Upper lobe of left lung (tissue), 6 donors: Measurements from ENCODE around the gene TMEM222. TPM values are rescaled to one million over a fixed set of nuclear protein-coding genes. Genes with fewer than 3 reads are reported as not detected.
A peak's percentile ranks its signal among the peaks of the same experiment; 100 is the strongest.

Experiments used
- ATAC-seq, 2 donors: fragments of 200-7000 bp; cut with Tn5 transposase; one replicate each; pipeline ENCODE4 v1.9.1; 2022; ENCODE audit warnings: mild to moderate bottlenecking in 2 of 2, moderate library complexity in 2 of 2; ENCODE audit not compliant: low FRiP score in 2 of 2
- DNase-seq, 2 donors: peaks; one replicate each; pipeline ENCODE4 v3.0.0-alpha.2; 2019 to 2020
- H3K27ac ChIP-seq, 4 donors: fragments of 200-600 bp; sonication (generic); one replicate each; pipeline ENCODE4 v1.5.1; 2016 to 2019
- H3K27me3 ChIP-seq, 4 donors: fragments of 200-600 bp; sonication (generic); one replicate each; pipeline ENCODE4 v1.5.1; 2017 to 2019
- H3K36me3 ChIP-seq, 4 donors: fragments of 200-600 bp; sonication (generic); one replicate each; pipeline ENCODE4 v1.5.1; 2016 to 2019
- H3K4me1 ChIP-seq, 4 donors: fragments of 200-600 bp; sonication (generic); one replicate each; pipeline ENCODE4 v1.5.1; 2018 to 2019
- H3K4me3 ChIP-seq, 4 donors: fragments of 200-600 bp; sonication (generic); one replicate each; pipeline ENCODE4 v1.5.1; 2017 to 2019; ENCODE audit warnings: mild to moderate bottlenecking in 2 of 4, moderate library complexity in 1 of 4
- H3K9me3 ChIP-seq, 4 donors: fragments of 200-600 bp; sonication (generic); one replicate each; pipeline ENCODE4 v1.5.1; 2018 to 2019
- EP300 ChIP-seq, 4 donors: sonication (generic); formaldehyde crosslinking; IDR thresholded peaks; one replicate each; pipeline ENCODE4 v1.5.1; 2017; ENCODE audit warnings: antibody characterized with exemption in 4 of 4, control low read depth in 2 of 4
- POLR2A ChIP-seq, 4 donors: fragments of 450-650 bp; IDR thresholded peaks; one replicate each; pipeline ENCODE4 v1.5.1; 2016 to 2017; ENCODE audit warnings: antibody characterized with exemption in 4 of 4, mild to moderate bottlenecking in 2 of 4
- POLR2AphosphoS5 ChIP-seq, 2 donors: sonication (generic); formaldehyde crosslinking; IDR thresholded peaks; one replicate each; pipeline ENCODE4 v1.5.1; 2017; ENCODE audit warnings: antibody characterized with exemption in 2 of 2
- WGBS, 2 donors: methylation state at CpG; one replicate each; pipeline ENCODE4 v1.1.5; 2017 to 2018; 5-methylcytosine and 5-hydroxymethylcytosine counted together
- total RNA-seq, 6 donors: library from RNA; depleted of rRNA in 4 of 6; stranded (reverse); fragments of >200 nt in 4 of 6; gene quantifications; one replicate each; pipeline versions ENCODE4 v1.1.0 to v1.2.1, GENCODE V29; 2016 to 2021
- TF ChIP-seq, protein P1 (sequence below), 6 experiments: fragments of 450-650 bp in 4 of 6; fragments of 200-600 bp in 2 of 6; sonication (generic) in 2 of 6; IDR thresholded peaks; one replicate each; pipeline ENCODE4 v1.5.1; 2016 to 2019; ENCODE audit warnings: antibody characterized with exemption in 6 of 6
- donor health status: DM: no; HTN: no; CAD: no; lungs with moderate emphysema.
- donor health status: DM: no; HTN: yes; CAD: no; lungs with severe emphysema.

The TMEM222 gene
- total RNA-seq, 6 donors from 2014 or later: 11.5 to 43.9 (median 30.1) TPM

- TF ChIP-seq, protein P1, sequence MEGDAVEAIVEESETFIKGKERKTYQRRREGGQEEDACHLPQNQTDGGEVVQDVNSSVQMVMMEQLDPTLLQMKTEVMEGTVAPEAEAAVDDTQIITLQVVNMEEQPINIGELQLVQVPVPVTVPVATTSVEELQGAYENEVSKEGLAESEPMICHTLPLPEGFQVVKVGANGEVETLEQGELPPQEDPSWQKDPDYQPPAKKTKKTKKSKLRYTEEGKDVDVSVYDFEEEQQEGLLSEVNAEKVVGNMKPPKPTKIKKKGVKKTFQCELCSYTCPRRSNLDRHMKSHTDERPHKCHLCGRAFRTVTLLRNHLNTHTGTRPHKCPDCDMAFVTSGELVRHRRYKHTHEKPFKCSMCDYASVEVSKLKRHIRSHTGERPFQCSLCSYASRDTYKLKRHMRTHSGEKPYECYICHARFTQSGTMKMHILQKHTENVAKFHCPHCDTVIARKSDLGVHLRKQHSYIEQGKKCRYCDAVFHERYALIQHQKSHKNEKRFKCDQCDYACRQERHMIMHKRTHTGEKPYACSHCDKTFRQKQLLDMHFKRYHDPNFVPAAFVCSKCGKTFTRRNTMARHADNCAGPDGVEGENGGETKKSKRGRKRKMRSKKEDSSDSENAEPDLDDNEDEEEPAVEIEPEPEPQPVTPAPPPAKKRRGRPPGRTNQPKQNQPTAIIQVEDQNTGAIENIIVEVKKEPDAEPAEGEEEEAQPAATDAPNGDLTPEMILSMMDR (IDR thresholded peaks at IDR 0.05): no peak
- peak in 1 of 4 donors; percentile 43 for TF ChIP-seq POLR2A (IDR thresholded peaks at IDR 0.05)
- TF ChIP-seq EP300 (IDR thresholded peaks at IDR 0.05): peak in 2 of 4 donors; percentile 5 to 25
- TF ChIP-seq POLR2AphosphoS5 (IDR thresholded peaks at IDR 0.05): peak; percentile 29 to 70
- H3K9me3 ChIP-seq: no peaks in the 10 kb centered on the region
- peak within 1 kb of the TSS; percentile 64 to 98 (median 84) for H3K27ac ChIP-seq
- peaks cover 0 to 20% (median 0%) of the 10 kb centered on the region in 4 donors for H3K36me3 ChIP-seq
- WGBS, 2 donors: 52 to 65% methylated on average over 3 to 4 of the region's 4 CpGs
- no peak for ATAC-seq
- DNase-seq: no peak
- peak within 1 kb of the TSS; percentile 32 to 56 (median 38) for H3K4me3 ChIP-seq
- no peaks in the 10 kb centered on the region for H3K27me3 ChIP-seq
- H3K4me1 ChIP-seq: peaks cover 3 to 20% (median 12%) of the 10 kb centered on the region in 4 donors
Observed at GRCh38 chr1:27374362-27375086, 52.6 kb downstream of the TMEM222 start, which contains the start of gene FCN3. TSS of gene FCN3 (minus strand) at chr1:27374824. CDS start at chr1:27374818, 6 bp downstream.

DNA sequence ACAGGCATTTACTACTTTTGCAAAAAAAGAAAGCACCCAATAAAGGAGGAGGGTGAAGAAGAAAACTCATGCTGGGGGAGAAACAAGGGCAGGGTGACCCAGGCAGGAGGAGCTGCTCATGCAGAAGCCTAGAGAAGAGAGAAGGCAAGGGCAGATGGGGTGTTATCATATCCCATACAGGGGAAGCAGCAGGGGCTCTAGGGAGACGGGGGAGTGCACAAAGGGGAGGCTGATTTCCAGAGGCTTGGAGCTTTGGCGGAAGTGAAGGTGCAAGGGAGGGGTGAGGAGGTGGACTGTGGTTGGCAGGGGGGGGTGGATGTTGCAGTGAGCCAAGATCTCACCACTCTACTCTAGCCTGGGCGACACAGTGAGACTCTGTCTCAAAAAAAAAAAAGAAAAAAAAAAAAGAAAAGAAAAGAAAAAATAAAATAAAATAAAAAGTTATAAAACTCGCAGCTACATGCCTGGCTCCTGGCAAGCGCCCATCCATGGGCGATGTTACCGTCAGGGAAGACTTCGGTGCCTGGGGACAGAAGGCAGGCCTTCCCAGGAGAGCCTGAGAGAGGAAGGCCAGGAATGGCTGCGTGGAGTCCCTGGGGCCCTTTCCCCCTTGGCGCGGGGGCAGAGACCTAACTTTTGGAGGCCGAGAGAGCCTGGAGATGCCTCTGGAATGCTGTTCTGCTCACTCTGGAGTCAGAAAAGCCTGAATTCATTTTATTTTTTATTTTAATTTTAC, 56.0 kb downstream of the TMEM222 start:
- 85 to 92% methylated on average over 12 of the region's 12 CpGs for WGBS, 2 donors
- ATAC-seq: no peak

GRCh38 chr1:27379564-27380122, 57.7 kb downstream of the TMEM222 start:
- no peaks in the 10 kb centered on the region for H3K36me3 ChIP-seq
- H3K9me3 ChIP-seq: no peaks in the 10 kb centered on the region
- H3K27me3 ChIP-seq: no peaks in the 10 kb centered on the region
- DNase-seq: peak in 1 of 2 donors; percentile 61
- no peak for ATAC-seq
- no peak overlapping the region for H3K4me3 ChIP-seq
- peak overlapping the region in 2 of 4 donors; percentile 4 to 72 for H3K27ac ChIP-seq
- TF ChIP-seq POLR2AphosphoS5 (IDR thresholded peaks at IDR 0.05) (no peak), EP300 (IDR thresholded peaks at IDR 0.05) (no peak), POLR2A (IDR thresholded peaks at IDR 0.05) (no peak)
- TF ChIP-seq, protein P1 (IDR thresholded peaks at IDR 0.05): no peak
- 50 to 67% methylated on average over 7 to 8 of the region's 11 CpGs for WGBS, 2 donors
- H3K4me1 ChIP-seq: peaks cover 13 to 39% (median 28%) of the 10 kb centered on the region in 4 donors

More for the DNA sequence above, 56.0 kb downstream of the TMEM222 start:
- Histone ChIP-seq H3K4me3 (no peak overlapping the region), H3K27ac (peak overlapping the region in 2 of 4 donors; percentile 46 to 98), H3K9me3 (no peaks in the 10 kb centered on the region), H3K4me1 (peaks cover 9 to 36% (median 24%) of the 10 kb centered on the region in 4 donors), H3K27me3 (no peaks in the 10 kb centered on the region), H3K36me3 (peaks cover 0 to 3% (median 0%) of the 10 kb centered on the region in 4 donors)
- no peak for TF ChIP-seq POLR2AphosphoS5 (IDR thresholded peaks at IDR 0.05)
- TF ChIP-seq, protein P1 (IDR thresholded peaks at IDR 0.05): no peak
- TF ChIP-seq EP300 (IDR thresholded peaks at IDR 0.05): no peak
- no peak for TF ChIP-seq POLR2A (IDR thresholded peaks at IDR 0.05)
- no peak for DNase-seq

GRCh38 chr1:27380224-27380623, 58.3 kb downstream of the TMEM222 start:
- Histone ChIP-seq H3K27ac (peak overlapping the region in 2 of 4 donors; percentile 4 to 72), H3K4me3 (no peak overlapping the region), H3K4me1 (peaks cover 13 to 39% (median 27%) of the 10 kb centered on the region in 4 donors), H3K27me3 (no peaks in the 10 kb centered on the region), H3K9me3 (no peaks in the 10 kb centered on the region), H3K36me3 (no peaks in the 10 kb centered on the region)
- WGBS, 2 donors: 84 to 100% methylated on average over 1 to 4 of the region's 4 CpGs
- TF ChIP-seq POLR2A (IDR thresholded peaks at IDR 0.05) (no peak), POLR2AphosphoS5 (IDR thresholded peaks at IDR 0.05) (no peak), EP300 (IDR thresholded peaks at IDR 0.05) (no peak)
- TF ChIP-seq, protein P1 (IDR thresholded peaks at IDR 0.05): no peak
- ATAC-seq: no peak
- no peak for DNase-seq
